NB4 (cell line): Measurements from ENCODE around the gene FAM227B.

Experiments used
- MYC ChIP-seq: IDR thresholded peaks from 2 replicates; pipeline ENCODE4 v1.6.1; 2011; ENCODE audit warnings: low read depth, low read length
- POLR2A ChIP-seq: IDR thresholded peaks from 2 replicates; pipeline ENCODE4 v1.6.1; 2011; ENCODE audit warnings: mild to moderate bottlenecking; ENCODE audit not compliant: insufficient read length; ENCODE audit errors: extremely low read depth
- TF ChIP-seq, protein P1 (sequence below): IDR thresholded peaks from one replicate; pipeline ENCODE4 v1.5.1; 2012; ENCODE audit warnings: low read depth, low read length
- TF ChIP-seq, protein P2 (sequence below): IDR thresholded peaks from 2 replicates; pipeline ENCODE4 v1.6.1; 2011; ENCODE audit warnings: low read depth, low read length

DNA sequence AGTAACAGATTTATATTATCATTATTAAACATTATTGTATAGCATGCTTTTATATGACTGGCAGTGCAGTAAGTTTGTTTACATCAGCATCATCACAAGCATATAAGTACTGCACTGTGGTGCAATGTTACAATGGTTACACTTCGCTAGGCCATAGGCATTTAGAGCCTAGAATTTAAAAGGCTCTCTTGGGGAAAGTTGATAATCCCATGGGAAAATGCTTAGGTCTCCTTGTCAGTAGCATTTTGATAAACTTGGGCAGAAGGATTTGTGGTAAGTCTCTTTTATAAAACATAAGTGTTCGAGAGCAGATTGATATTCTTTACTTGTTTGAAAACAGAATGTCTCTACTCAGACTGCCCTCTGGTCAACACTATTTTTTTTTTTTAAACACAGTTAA, 7.8 kb upstream of the FAM227B start:
- TF ChIP-seq, protein P1, sequence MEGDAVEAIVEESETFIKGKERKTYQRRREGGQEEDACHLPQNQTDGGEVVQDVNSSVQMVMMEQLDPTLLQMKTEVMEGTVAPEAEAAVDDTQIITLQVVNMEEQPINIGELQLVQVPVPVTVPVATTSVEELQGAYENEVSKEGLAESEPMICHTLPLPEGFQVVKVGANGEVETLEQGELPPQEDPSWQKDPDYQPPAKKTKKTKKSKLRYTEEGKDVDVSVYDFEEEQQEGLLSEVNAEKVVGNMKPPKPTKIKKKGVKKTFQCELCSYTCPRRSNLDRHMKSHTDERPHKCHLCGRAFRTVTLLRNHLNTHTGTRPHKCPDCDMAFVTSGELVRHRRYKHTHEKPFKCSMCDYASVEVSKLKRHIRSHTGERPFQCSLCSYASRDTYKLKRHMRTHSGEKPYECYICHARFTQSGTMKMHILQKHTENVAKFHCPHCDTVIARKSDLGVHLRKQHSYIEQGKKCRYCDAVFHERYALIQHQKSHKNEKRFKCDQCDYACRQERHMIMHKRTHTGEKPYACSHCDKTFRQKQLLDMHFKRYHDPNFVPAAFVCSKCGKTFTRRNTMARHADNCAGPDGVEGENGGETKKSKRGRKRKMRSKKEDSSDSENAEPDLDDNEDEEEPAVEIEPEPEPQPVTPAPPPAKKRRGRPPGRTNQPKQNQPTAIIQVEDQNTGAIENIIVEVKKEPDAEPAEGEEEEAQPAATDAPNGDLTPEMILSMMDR, result no peak
- no peak for TF ChIP-seq POLR2A
- TF ChIP-seq, protein P2, sequence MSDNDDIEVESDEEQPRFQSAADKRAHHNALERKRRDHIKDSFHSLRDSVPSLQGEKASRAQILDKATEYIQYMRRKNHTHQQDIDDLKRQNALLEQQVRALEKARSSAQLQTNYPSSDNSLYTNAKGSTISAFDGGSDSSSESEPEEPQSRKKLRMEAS, result no peak
- no peak for TF ChIP-seq MYC
